ENCODE measurements around the gene FBXL19.

Gene FBXL19

DNA sequence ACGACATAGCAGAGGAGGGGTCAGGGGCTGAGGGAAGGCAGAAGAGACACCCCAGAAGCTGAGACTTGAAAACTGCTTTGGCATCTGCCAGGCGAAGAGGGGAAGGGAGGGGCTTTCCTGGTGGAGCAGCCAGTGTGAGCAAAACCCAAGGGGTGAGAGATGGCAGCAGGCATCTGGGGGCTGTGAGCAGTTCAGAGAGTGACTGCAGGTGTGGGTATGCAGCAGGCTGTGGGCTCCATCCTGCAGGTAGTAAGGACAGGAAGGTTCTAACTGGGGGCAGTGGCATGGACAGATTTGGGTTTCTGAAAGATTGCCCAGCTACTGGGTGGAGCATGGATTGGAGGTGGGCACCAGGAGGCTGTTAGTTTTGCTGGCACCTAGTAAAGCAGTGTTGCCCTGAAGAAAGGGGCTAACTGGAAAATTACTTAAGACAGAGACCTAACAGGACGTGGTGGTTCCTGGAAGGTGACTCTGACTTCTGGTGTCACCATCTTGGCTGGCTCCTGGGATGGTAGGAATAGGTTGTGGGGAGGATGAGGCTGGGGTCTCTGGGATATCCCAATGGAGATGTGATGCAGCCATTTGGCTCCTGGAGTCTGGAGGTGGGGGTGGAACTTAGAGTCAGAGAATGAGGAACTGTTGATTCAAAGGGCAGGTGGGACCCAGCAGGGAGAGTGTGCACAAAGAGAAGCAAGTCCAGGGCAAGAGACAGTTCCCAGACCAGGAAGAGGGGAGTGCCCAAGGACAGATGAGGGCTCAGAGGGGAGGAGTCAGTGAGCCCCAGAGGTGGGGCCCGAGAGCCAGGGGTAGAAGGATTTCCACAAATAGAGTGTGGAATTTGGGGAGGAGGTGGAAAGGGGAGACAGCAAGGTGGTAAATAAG is 40.7 kb upstream of the FBXL19 start:
- no peak for DNase-seq (ENCODE audit: low read depth in 2 of 2)

DNA sequence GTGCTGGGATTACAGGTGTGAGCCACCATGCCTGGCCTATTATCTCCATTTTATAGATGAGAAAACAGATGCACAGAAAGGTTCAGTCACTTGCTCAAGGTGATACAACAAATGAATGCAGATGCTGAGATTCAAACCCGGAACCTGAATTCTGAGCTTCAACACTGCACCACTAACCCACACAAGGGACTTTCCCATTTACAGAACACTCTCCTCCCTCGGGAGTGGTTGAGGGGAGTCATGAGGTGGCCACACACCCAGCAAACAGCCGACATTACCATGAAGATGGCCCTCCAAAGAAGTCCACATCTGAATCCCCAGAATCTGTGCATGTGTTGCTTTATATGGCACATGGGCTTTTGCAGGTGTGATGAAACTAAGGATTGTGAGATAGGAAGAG is 38.6 kb upstream of the FBXL19 start:
- no peak for DNase-seq (ENCODE audit: low read depth in 2 of 2)

More for the DNA sequence above, 40.7 kb upstream of the FBXL19 start:
- no peak overlapping the region for H3K4me3 ChIP-seq (replicated peaks in 1 of 2; ENCODE audit: low read depth in 2 of 2, low read length in 2 of 2)
- TF ChIP-seq, protein P1, sequence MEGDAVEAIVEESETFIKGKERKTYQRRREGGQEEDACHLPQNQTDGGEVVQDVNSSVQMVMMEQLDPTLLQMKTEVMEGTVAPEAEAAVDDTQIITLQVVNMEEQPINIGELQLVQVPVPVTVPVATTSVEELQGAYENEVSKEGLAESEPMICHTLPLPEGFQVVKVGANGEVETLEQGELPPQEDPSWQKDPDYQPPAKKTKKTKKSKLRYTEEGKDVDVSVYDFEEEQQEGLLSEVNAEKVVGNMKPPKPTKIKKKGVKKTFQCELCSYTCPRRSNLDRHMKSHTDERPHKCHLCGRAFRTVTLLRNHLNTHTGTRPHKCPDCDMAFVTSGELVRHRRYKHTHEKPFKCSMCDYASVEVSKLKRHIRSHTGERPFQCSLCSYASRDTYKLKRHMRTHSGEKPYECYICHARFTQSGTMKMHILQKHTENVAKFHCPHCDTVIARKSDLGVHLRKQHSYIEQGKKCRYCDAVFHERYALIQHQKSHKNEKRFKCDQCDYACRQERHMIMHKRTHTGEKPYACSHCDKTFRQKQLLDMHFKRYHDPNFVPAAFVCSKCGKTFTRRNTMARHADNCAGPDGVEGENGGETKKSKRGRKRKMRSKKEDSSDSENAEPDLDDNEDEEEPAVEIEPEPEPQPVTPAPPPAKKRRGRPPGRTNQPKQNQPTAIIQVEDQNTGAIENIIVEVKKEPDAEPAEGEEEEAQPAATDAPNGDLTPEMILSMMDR (IDR thresholded peaks at IDR 0.05; ENCODE audit: low read depth, low read length): no peak

DNA sequence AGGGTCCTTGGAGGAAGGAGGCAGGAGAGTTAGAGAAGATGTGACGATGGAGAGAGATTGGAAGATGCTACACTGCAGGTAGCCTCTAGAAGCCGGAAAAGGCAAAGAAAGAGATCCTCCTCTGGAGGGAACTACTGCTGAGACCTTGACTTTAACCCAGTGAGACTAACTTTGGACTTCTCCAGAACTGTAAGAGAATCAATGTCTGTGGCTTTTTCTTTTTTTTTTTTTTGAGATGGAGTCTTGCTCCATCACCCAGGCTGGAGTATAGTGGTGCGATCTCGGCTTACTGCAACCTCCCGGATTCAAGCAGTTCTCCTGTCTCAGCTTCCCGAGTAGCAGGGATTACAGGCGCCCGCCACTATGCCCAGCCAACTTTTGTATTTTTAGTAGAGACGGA is 38.2 kb upstream of the FBXL19 start:
- DNase-seq (ENCODE audit: low read depth in 2 of 2): no peak
- H3K4me3 ChIP-seq (replicated peaks in 1 of 2; ENCODE audit: low read depth in 2 of 2, low read length in 2 of 2): no peak overlapping the region
- TF ChIP-seq, protein P1 (IDR thresholded peaks at IDR 0.05; ENCODE audit: low read depth, low read length): no peak

More for the DNA sequence above, 38.6 kb upstream of the FBXL19 start:
- TF ChIP-seq, protein P1 (IDR thresholded peaks at IDR 0.05; ENCODE audit: low read depth, low read length): no peak
- H3K4me3 ChIP-seq (replicated peaks in 1 of 2; ENCODE audit: low read depth in 2 of 2, low read length in 2 of 2): no peak overlapping the region

DNA sequence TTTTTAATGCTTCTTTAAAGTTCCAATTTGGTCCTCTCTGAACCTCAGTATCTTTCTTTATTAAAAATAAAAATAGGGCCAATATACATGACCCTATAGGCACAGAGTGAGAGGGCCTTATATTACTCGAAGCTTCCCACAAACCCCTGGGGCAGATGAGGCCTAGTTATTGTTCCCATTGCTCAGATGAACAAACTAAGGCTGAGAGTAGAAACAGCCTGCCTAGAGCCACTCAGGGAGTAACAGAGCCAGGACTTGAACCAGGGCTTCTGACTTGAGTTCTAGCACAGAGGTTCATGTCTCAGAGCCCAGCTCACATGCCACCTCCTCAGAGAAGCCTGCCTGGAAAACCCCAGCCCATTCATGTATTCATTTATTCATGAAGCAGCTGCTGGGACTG is 37.2 kb upstream of the FBXL19 start:
- DNase-seq (ENCODE audit: low read depth in 2 of 2): no peak
- TF ChIP-seq, protein P1 (IDR thresholded peaks at IDR 0.05; ENCODE audit: low read depth, low read length): no peak
- no peak overlapping the region for H3K4me3 ChIP-seq (replicated peaks in 1 of 2; ENCODE audit: low read depth in 2 of 2, low read length in 2 of 2)

DNA sequence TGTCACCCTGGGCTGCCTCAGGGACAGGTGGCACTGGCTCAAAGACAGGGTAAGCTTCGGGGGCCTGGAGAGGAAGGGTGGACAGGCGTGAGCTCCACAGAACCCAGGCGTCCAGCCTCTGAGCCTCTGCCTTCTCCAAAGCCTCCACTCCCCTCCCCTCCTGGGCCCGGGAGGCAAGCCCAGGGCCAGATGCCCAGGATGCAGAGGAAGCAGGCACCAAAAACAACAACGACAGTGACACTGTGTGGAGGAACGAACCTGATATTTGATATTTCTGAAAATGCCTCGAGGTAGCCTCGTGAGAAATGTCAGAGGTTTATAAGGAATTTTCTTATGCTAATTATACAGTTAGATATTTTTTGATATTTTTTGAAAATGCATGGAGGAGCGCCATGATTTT is 35.4 kb upstream of the FBXL19 start:
- DNase-seq (ENCODE audit: low read depth in 2 of 2): no peak
- TF ChIP-seq, protein P1 (IDR thresholded peaks at IDR 0.05; ENCODE audit: low read depth, low read length): no peak
- H3K4me3 ChIP-seq (replicated peaks in 1 of 2; ENCODE audit: low read depth in 2 of 2, low read length in 2 of 2): no peak overlapping the region

DNA sequence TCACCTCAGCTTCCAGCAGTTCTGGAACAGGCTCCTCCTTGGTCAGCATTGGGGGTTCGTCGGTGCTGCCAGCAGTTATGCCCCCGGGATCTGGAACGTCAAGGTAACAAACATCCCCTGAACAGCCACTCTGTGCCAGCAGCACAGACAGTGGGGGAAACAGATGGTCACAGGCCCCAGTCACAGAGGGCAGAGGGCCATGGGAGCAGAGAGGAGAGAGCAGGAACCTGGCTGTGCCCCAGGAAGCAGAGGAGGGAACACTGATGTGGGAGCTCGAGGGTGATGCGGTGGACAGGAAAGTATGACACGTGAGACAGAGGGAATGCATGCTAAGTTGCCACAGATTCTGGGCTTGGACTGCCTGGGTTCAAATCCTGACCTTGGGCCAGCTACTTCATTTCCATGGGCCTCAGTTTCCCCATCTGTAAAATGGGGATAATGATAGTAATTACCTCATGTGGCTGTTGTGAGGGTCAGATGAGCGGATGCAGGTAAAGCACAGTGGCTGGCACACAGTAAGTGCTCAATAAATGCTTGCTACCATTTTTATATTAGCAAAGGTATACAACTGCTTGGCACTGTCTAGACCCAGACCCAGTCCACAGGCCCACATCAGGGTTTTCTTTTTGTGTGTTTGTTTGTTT is 34.4 kb upstream of the FBXL19 start:
- TF ChIP-seq, protein P1 (IDR thresholded peaks at IDR 0.05; ENCODE audit: low read depth, low read length): no peak
- H3K4me3 ChIP-seq (replicated peaks in 1 of 2; ENCODE audit: low read depth in 2 of 2, low read length in 2 of 2): no peak overlapping the region
- DNase-seq (ENCODE audit: low read depth in 2 of 2): no peak

Data from cardiac fibroblast (primary cell).